Upper lobe of right lung (tissue), 1 donor: ENCODE results near the gene LAMA5. TPM values are rescaled to one million over a fixed set of nuclear protein-coding genes. Genes with fewer than 3 reads are reported as not detected.

ENCODE experiments used
- ATAC-seq: fragments of 200-7000 bp; cut with Tn5 transposase; one replicate; pipeline ENCODE4 v1.9.1; 2020; ENCODE audit warnings: mild to moderate bottlenecking, moderate library complexity
- DNase-seq: peaks from one replicate; pipeline ENCODE4 v3.0.0-alpha.2; 2020
- H3K27ac ChIP-seq: fragments of 200-600 bp; one replicate; pipeline ENCODE4 v1.8.0; 2022
- H3K27me3 ChIP-seq: fragments of 200-600 bp; one replicate; pipeline ENCODE4 v1.8.0; 2022; ENCODE audit warnings: mild to moderate bottlenecking
- H3K36me3 ChIP-seq: fragments of 200-600 bp; one replicate; pipeline ENCODE4 v1.8.0; 2022
- H3K4me1 ChIP-seq: fragments of 200-600 bp; one replicate; pipeline ENCODE4 v1.8.0; 2022
- H3K4me3 ChIP-seq: fragments of 200-600 bp; one replicate; pipeline ENCODE4 v1.8.0; 2022; ENCODE audit warnings: mild to moderate bottlenecking
- H3K9me3 ChIP-seq: fragments of 200-600 bp; one replicate; pipeline ENCODE4 v1.8.0; 2022
- CTCF ChIP-seq: fragments of 200-600 bp; IDR thresholded peaks from one replicate; pipeline ENCODE4 v1.8.0; 2022; ENCODE audit warnings: antibody characterized with exemption
- intact Hi-C: fragments of 100-400 bp; cut with DNase I; formaldehyde crosslinking; loops from one replicate; pipeline ENCODE4 v1.11.0; 2022
- total RNA-seq: library from RNA; stranded (reverse); fragmentation: NEBNext Ultra II Directional; extraction: Animal tissue kit (Norgen Biotek cat#: 25700); gene quantifications from one replicate; pipeline ENCODE4 v1.2.1, GENCODE V29; 2021
- donor health status: DM: no; HTN: yes; CAD: no; lungs with severe emphysema.

Gene LAMA5
- total RNA-seq, 1 donor from 2014 or later = 279 TPM

DNA sequence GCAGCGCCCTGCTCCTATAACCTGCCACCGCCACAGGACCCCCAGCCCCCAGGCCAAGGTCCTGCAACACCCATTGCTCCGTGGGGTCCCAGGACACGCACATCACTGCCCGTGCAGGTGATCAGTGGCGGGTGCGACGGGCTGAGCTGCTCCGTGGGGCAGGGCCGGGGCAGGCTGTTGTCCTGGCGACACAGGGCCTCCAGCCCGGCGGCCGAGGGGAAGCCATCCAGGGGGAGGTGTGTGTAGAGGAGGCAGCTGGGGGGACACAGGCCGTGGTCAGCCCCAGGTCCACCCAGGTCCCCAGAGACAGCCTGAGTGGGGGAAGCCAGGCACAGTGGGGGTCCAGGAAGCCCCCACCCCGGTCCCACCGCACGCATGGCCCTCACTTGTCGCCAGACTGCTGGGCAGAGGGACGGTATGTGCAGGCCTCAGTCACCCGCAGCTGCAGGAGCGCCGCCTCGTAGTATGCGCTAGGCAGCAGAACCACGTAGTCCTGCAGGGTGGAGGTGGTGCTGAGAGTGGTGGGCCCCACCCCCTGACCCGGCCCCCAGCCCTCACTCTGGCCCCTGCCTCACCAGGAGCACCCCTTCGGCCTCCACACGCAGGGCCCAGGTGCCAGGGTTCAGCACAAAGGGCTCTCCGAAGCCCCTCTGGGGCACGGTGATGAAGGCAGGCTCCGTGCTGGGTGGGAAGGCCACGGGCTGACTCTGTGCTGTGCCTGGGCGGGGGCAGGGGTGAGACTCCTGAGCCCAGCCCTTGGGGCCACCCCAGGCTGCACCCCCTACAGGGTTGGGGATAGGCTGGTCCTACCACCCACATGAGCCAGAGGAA, 33.9 kb downstream of the LAMA5 start:
- Histone ChIP-seq H3K27me3 (no peaks in the 10 kb centered on the region), H3K4me1 (no peaks in the 10 kb centered on the region), H3K36me3 (peaks cover 75% of the 10 kb centered on the region), H3K9me3 (no peaks in the 10 kb centered on the region), H3K4me3 (no peak overlapping the region), H3K27ac (no peak overlapping the region)
- intact Hi-C loops = no loop called here
- no peak for DNase-seq
- ATAC-seq = no peak
- no peak for TF ChIP-seq CTCF

- no peak for TF ChIP-seq CTCF
- Histone ChIP-seq H3K9me3 (no peaks in the 10 kb centered on the region), H3K4me3 (no peak overlapping the region), H3K36me3 (peaks cover 75% of the 10 kb centered on the region), H3K27ac (no peak overlapping the region), H3K27me3 (no peaks in the 10 kb centered on the region), H3K4me1 (no peaks in the 10 kb centered on the region)
- ATAC-seq = no peak
- no peak for DNase-seq
- intact Hi-C loops = no loop called here
These were observed 34.7 kb downstream of the LAMA5 start for GRCh38 chr20:62332421-62332820.

GRCh38 chr20:62331347-62331746, 35.8 kb downstream of the LAMA5 start:
- Histone ChIP-seq H3K4me3 (no peak overlapping the region), H3K27ac (no peak overlapping the region), H3K27me3 (no peaks in the 10 kb centered on the region), H3K36me3 (peaks cover 76% of the 10 kb centered on the region), H3K4me1 (no peaks in the 10 kb centered on the region), H3K9me3 (no peaks in the 10 kb centered on the region)
- ATAC-seq = no peak
- no peak for DNase-seq
- intact Hi-C loops = no loop called here
- TF ChIP-seq CTCF = no peak

GRCh38 chr20:62330576-62331317, 36.4 kb downstream of the LAMA5 start:
- no peak overlapping the region for H3K27ac ChIP-seq
- H3K4me3 ChIP-seq = no peak overlapping the region
- H3K36me3 ChIP-seq = peaks cover 80% of the 10 kb centered on the region
- H3K4me1 ChIP-seq = no peaks in the 10 kb centered on the region
- H3K27me3 ChIP-seq = no peaks in the 10 kb centered on the region
- no peaks in the 10 kb centered on the region for H3K9me3 ChIP-seq
- TF ChIP-seq CTCF = no peak
- DNase-seq = no peak
- no peak for ATAC-seq
- intact Hi-C loops = no loop called here

DNA sequence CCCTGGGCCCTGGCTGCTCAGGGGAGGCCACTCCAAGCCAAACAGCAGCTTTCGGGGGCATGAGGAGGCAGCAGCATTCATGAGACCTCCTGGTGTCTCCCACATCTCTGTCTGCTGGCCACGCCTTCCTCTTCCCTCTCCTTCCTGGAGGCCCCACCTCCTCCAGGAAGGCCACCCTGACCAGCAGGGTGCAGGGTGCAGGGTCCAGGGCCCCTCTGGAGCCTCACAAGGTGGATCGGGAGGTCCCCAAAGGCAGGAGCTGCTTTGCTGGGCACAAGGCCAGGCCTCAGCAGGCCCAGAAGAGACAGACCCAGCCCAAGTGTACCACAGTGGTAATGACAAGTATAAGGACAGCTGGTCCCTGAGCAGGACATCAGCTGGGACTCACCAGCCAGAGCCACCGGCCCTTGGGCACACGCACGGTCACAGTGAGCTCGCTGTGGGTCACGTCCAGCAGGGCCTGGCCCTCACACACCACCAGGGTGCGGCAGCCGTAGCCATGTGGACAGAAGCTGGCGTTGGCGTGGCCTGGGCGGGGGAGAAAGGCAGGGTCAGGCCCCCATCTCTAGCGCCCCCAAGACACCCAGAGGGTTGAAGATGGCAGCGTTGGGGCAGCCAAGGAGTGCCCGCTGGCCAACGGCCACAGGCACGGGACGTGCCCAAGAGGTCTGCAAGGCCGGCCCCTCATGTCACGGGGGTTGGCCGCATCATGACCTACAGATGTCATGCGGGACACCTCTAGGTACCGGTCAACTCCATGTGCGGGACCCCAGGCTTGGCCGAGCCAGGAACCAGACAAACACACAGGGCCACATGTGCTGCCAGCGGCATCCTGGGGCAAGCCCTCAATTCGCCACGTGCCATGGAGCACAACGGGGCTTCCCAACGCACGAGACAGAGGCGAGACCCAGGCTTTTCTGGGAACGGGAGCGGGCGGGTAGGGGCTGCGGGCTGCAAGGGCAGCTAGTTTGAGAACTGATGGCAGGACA, 37.4 kb downstream of the LAMA5 start:
- intact Hi-C loops = no loop called here
- H3K27me3 ChIP-seq = no peaks in the 10 kb centered on the region
- ATAC-seq (no peak), DNase-seq (no peak)
- no peak for TF ChIP-seq CTCF
- H3K4me3 ChIP-seq = no peak overlapping the region
- H3K4me1 ChIP-seq = no peaks in the 10 kb centered on the region
- H3K27ac ChIP-seq = no peak overlapping the region
- H3K9me3 ChIP-seq = no peaks in the 10 kb centered on the region
- H3K36me3 ChIP-seq = peaks cover 80% of the 10 kb centered on the region
